LNCaP clone FGC (cell line): ENCODE measurements around the gene UXS1.
"Not testable (repeated sequence)": the region's sequence is repeated elsewhere in the genome, so short reads cannot be mapped to it uniquely, and the experiment has no call there.

Experiments used
- DNase-seq: peaks from one replicate; pipeline ENCODE4 v3.0.0-alpha.2; 2011; ENCODE audit warnings: low read depth
- H3K4me3 ChIP-seq: 2 replicates; pipeline ENCODE4 v1.5.1; 2011; ENCODE audit warnings: mild to moderate bottlenecking, low read depth, low read length, control low read depth
- CTCF ChIP-seq: IDR thresholded peaks from 2 replicates; pipeline ENCODE4 v1.5.1; 2012; ENCODE audit warnings: mild to moderate bottlenecking; ENCODE audit not compliant: control insufficient read depth, insufficient read depth; ENCODE audit errors: extremely low read depth

Gene UXS1

DNA sequence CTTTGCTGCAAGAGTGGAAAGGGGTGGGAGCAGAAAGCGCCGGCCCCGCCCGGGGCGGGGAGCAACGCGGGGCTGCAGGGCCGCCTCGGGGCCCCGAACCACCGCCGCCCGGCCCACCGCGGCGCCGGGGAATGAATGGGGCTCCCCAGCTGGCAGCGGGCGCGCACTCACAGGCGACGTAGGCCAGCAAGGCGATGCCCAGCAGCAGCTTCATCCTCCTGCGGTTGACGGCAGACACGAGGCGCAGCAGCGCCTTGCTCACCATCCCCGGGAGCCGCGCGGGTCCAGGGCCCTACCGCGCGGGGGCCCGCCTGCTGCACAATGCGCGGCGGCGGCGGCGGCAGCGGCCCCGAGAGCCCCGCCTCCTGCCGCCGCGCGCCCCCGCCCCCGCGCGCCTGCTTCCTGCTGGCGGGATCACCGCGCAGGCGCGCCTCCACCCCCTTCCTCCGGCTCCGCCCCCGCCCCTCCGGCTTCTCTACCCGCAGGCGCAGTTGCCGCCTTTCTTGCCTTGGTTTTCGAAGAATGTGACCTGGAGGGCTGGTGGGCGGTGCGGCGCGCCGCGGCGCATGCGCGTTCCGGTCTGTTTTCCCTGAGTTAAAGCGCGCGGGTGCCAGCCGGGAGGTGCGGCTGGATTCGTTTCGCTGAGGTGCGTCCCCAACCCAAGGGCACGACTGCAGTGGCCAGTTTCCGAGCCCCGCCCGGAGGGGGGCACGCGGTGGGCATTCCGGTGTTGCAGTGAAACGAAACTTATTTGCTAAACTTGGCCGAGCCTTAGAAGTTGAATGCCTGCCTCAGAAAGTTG lies at the start of gene UXS1:
UXS1 (minus strand) TSS at position 325 of the 802 bp plus-strand sequence; CDS start at position 265, 60 bp downstream.
- peak within 1 kb of the TSS; percentile 81 for H3K4me3 ChIP-seq
- TF ChIP-seq CTCF, result no peak
- peak; percentile 84 for DNase-seq

DNA sequence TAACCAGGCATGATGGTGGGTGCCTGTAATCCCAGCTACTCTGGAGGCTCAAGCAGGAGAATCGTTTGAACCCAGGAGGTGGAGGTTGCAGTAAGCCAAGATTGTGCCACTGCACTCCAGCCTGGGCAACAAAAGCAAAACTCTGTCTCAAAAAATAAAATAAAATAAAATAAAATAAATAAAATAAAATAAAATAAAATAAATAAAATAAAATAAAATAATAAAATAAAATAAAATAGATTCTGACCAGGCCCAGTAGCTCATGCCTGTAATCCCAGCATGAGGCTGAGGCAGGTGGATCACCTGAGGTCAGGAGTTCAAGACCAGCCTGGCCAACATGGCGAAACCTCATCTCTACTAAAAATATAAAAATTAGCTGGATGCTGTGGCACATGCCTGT lies 45.4 kb upstream of the UXS1 start:
- not testable (repeated sequence) for DNase-seq, H3K4me3 ChIP-seq

DNA sequence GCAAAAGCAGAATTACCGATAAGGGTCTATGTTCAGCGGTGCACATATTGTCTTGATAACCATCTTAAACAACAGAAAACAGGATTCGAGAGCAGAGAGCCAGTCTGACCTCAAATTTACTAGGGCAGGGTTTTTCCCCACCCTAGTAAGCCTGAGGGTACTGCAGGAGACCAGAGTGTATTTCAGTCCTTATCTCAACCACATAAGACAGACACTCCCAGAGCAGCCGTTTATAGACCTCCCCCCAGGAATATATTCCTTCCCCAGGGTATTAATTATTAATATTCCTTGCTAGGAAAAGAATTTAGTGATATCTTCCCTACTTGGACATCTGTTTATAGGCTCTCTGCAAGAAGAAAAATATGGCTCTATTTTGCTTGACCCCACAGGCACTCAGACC lies 41.3 kb upstream of the UXS1 start:
- H3K4me3 ChIP-seq, DNase-seq: not testable (repeated sequence)

- no peak overlapping the region for H3K4me3 ChIP-seq
- DNase-seq, result no peak
- TF ChIP-seq CTCF, result no peak
Measured at GRCh38 chr2:106233350-106233706, 39.2 kb upstream of the UXS1 start.

- no peak overlapping the region for H3K4me3 ChIP-seq
- no peak for DNase-seq
- TF ChIP-seq CTCF, result no peak
Measured at GRCh38 chr2:106232638-106233349, 38.7 kb upstream of the UXS1 start.

DNA sequence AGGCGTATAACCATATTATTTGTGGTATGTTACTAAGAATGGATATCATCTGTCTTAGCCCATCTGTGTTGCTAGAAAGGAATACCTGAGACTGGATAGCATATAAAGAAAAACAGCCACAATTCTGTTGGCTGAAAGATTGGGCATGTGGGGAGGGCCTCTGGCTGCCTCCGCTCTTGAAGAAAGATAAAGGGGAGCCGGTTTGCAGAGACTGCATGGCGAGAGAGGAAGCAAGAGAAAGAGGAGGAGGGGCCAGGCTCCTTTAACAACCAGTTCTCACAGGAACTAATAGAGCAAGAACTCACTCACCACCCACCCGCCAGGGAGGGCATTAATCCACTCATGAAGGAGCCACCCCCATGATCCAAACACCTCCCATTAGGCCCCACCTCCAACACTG lies 29.2 kb upstream of the UXS1 start:
- no peak overlapping the region for H3K4me3 ChIP-seq
- no peak for DNase-seq
- no peak for TF ChIP-seq CTCF

DNA sequence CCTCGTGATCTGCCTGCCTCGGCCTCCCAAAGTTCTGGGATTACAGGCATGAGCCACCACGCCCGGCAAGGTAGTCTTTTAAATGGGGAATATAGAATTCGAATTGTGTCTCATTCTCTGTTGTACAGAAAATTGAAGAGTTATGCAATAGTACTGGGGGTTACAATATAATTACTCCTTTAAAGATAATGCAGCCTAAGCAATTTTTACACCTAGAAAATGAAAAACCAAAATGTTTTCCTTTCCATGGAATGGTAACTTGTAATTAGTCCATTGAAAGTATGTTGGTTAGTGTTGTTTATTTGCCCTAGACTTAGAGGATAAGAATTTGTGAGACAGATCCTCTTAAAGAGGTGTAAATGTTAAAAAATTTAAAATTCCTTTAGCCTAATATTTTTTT lies 28.0 kb upstream of the UXS1 start:
- H3K4me3 ChIP-seq, DNase-seq: not testable (repeated sequence)

GRCh38 chr2:106219813-106220212 lies 25.7 kb upstream of the UXS1 start:
- no peak overlapping the region for H3K4me3 ChIP-seq
- no peak for TF ChIP-seq CTCF
- DNase-seq, result no peak

GRCh38 chr2:106219157-106219556 lies 25.1 kb upstream of the UXS1 start:
- H3K4me3 ChIP-seq, DNase-seq: not testable (repeated sequence)
